SU-DHL-6 (cell line): ENCODE data around the gene CPNE2.

ENCODE experiments used
- H2AFZ ChIP-seq: fragments of 200-600 bp; sonication (generic); 2 replicates; pipeline ENCODE4 v1.6.1; 2014; ENCODE audit warnings: low read depth, mild to moderate bottlenecking, moderate library complexity, mixed read lengths, antibody characterized with exemption, low read length; ENCODE audit not compliant: severe bottlenecking
- H3F3A ChIP-seq: fragments of 200-600 bp; shearing (Covaris generic); 2 replicates; pipeline ENCODE4 v1.6.0; 2016; ENCODE audit warnings: antibody characterized with exemption, mild to moderate bottlenecking; ENCODE audit not compliant: insufficient read depth
- H3K27ac ChIP-seq: fragments of 200-600 bp; sonication (generic); 2 replicates; pipeline ENCODE4 v1.5.1; 2016; ENCODE audit warnings: low read depth, mild to moderate bottlenecking, low read length, moderate library complexity, mixed read lengths
- H3K27me3 ChIP-seq: fragments of 200-600 bp; sonication (generic), shearing (Covaris generic); 2 replicates; pipeline ENCODE4 v1.6.0; 2014; ENCODE audit warnings: mild to moderate bottlenecking, low read length
- H3K36me3 ChIP-seq: fragments of 200-600 bp; sonication (generic); 2 replicates; pipeline ENCODE4 v1.6.1; 2014; ENCODE audit warnings: mild to moderate bottlenecking, low read length, mixed read lengths
- H3K4me2 ChIP-seq: fragments of 300-600, 200-600 bp; shearing (Covaris generic), sonication (generic); 2 replicates; pipeline ENCODE4 v1.6.0; 2014; ENCODE audit warnings: low read length, low read depth, mild to moderate bottlenecking; ENCODE audit not compliant: poor library complexity, severe bottlenecking
- H3K4me3 ChIP-seq: fragments of 200-600 bp; sonication (generic); 2 replicates; pipeline ENCODE4 v1.5.1; 2014; ENCODE audit warnings: antibody characterized with exemption, low read length, mild to moderate bottlenecking, mixed read lengths; ENCODE audit not compliant: insufficient read depth, poor library complexity, severe bottlenecking
- H3K79me2 ChIP-seq: fragments of 200-600 bp; sonication (generic); 2 replicates; pipeline ENCODE4 v1.6.1; 2014; ENCODE audit warnings: mild to moderate bottlenecking, low read length, moderate library complexity; ENCODE audit not compliant: insufficient read depth
- H3K9ac ChIP-seq: fragments of 200-600 bp; sonication (generic); 2 replicates; pipeline ENCODE4 v1.7.0; 2014; ENCODE audit warnings: mild to moderate bottlenecking, low read length
- H3K9me2 ChIP-seq: fragments of 200-600 bp; sonication (generic); replicated peaks from 2 replicates; pipeline ENCODE4 v1.6.1; 2014; ENCODE audit warnings: low read length; ENCODE audit not compliant: insufficient read depth
- H3K9me3 ChIP-seq: fragments of 200-600 bp; sonication (generic); 2 replicates; pipeline ENCODE4 v1.6.1; 2014; ENCODE audit warnings: low read length, mixed read lengths; ENCODE audit not compliant: insufficient read depth
- H4K20me1 ChIP-seq: fragments of 200-600 bp; sonication (generic); 2 replicates; pipeline ENCODE4 v1.6.1; 2014; ENCODE audit warnings: low read depth, mild to moderate bottlenecking, antibody characterized with exemption, low read length, moderate library complexity, mixed read lengths
- CTCF ChIP-seq: fragments of 200-600 bp; sonication (generic); IDR thresholded peaks from one replicate; pipeline ENCODE4 v1.5.1; 2017; ENCODE audit warnings: antibody characterized with exemption, mild to moderate bottlenecking, low read length, moderate library complexity; ENCODE audit not compliant: insufficient read depth, poor library complexity, severe bottlenecking
- EZH2phosphoT487 ChIP-seq: fragments of 200-600 bp; sonication (generic), shearing (Covaris generic); conservative IDR thresholded peaks from 2 replicates; pipeline ENCODE4 v1.6.1; 2018; ENCODE audit warnings: mild to moderate bottlenecking, antibody characterized with exemption, low read length, moderate library complexity, mixed read lengths

CPNE2 gene

GRCh38 chr16:57167538-57167937, 75.2 kb downstream of the CPNE2 start:
- Histone ChIP-seq H3K27me3 (no peaks in the 10 kb centered on the region), H3K9ac (no peak overlapping the region), H2AFZ (no peak overlapping the region), H3K4me2 (no peak overlapping the region), H3K9me3 (no peaks in the 10 kb centered on the region), H3K4me3 (no peak overlapping the region), H3K36me3 (peaks cover 25% of the 10 kb centered on the region), H3K9me2 (no peaks in the 10 kb centered on the region), H3K27ac (no peak overlapping the region), H3F3A (0 out of 2 replicates have a peak, but pooled peaks cover 7% of the 10 kb centered on the region), H3K79me2 (no peaks in the 10 kb centered on the region), H4K20me1 (no peaks in the 10 kb centered on the region)
- TF ChIP-seq CTCF (no peak), EZH2phosphoT487 (no peak)

- H3K36me3 ChIP-seq = peaks cover 26% of the 10 kb centered on the region
- H3K4me2 ChIP-seq = no peak overlapping the region
These were observed 75.6 kb downstream of the CPNE2 start for GRCh38 chr16:57167953-57168352.

GRCh38 chr16:57169327-57169726, 76.9 kb downstream of the CPNE2 start:
- TF ChIP-seq EZH2phosphoT487 (no peak), CTCF (no peak)

More at GRCh38 chr16:57167953-57168352, 75.6 kb downstream of the CPNE2 start:
- Histone ChIP-seq H2AFZ (no peak overlapping the region), H3K27ac (no peak overlapping the region), H3K9ac (no peak overlapping the region), H3K79me2 (no peaks in the 10 kb centered on the region), H3K9me3 (no peaks in the 10 kb centered on the region), H3F3A (0 out of 2 replicates have a peak, but pooled peaks cover 7% of the 10 kb centered on the region), H3K4me3 (no peak overlapping the region), H4K20me1 (no peaks in the 10 kb centered on the region), H3K9me2 (no peaks in the 10 kb centered on the region), H3K27me3 (no peaks in the 10 kb centered on the region)
- TF ChIP-seq EZH2phosphoT487 (no peak), CTCF (peak; percentile 39)

More at GRCh38 chr16:57169327-57169726, 76.9 kb downstream of the CPNE2 start:
- H3K27me3 ChIP-seq = no peaks in the 10 kb centered on the region
- no peak overlapping the region for H2AFZ ChIP-seq
- no peaks in the 10 kb centered on the region for H3K9me2 ChIP-seq
- H3K9ac ChIP-seq = no peak overlapping the region
- H3K27ac ChIP-seq = no peak overlapping the region
- no peaks in the 10 kb centered on the region for H4K20me1 ChIP-seq
- H3K79me2 ChIP-seq = no peaks in the 10 kb centered on the region
- H3F3A ChIP-seq = 0 out of 2 replicates have a peak, but pooled peaks cover 7% of the 10 kb centered on the region
- peaks cover 18% of the 10 kb centered on the region for H3K36me3 ChIP-seq
- no peak overlapping the region for H3K4me3 ChIP-seq
- H3K9me3 ChIP-seq = no peaks in the 10 kb centered on the region
- no peak overlapping the region for H3K4me2 ChIP-seq
